ENCODE data around the gene PTS.
"Not testable (repeated sequence)": the region's sequence is repeated elsewhere in the genome, so short reads cannot be mapped to it uniquely, and the experiment has no call there.

The PTS gene

DNA sequence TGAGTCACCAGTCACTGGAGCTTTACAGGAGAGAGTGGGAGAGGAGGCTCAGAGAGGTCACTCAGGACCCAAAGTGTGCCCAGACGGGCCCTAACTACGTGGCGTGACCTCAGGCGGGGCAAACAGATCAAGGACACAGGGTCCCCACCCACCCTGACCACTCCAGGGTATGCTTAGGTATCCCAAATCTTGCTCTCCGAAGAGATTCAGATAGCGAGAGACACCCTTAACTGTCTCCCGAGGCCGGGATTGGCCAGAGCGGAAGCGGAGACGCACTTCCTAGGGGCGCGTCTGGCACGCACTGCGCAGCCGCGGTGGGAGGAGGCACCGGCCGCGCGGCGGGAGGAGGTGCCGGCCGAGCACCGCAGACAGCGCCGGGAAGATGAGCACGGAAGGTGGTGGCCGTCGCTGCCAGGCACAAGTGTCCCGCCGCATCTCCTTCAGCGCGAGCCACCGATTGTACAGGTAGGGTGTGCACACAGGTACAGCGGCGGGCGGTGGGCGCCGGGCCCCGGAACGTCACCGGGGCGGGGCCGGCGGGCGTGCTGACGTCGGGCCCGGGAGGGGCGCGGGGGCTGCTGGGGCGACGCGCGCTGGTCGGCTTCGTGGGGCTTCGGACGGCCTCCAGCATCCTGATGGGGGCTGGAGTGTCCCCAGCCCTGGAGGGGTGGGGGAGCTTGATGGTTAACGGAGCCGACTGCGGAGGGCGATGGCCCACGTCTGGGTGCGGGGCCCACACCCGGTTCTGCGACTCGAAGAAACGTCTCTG lies at the start of gene PTS:
Gene PTS (plus strand): TSS at position 367 of the 769 bp plus-strand sequence. CDS start 16 bp downstream, at position 383.
- peak within 1 kb of the TSS; percentile 3 for H3K27ac ChIP-seq (ENCODE audit: low read length)
- no peaks in the 10 kb centered on the region for H3K9me3 ChIP-seq (ENCODE audit: control insufficient read depth, low read depth, low read length)
- H3K36me3 ChIP-seq (ENCODE audit: control insufficient read depth, low read depth, low read length), result peaks cover 20% of the 10 kb centered on the region
- H3K9ac ChIP-seq (ENCODE audit: low read length), result peak within 1 kb of the TSS; percentile 41
- peak within 1 kb of the TSS; percentile 85 for H3K4me3 ChIP-seq (ENCODE audit: low read length)
- H3K4me1 ChIP-seq (ENCODE audit: control insufficient read depth, low read depth, low read length), result peaks cover 4% of the 10 kb centered on the region
- H3K27me3 ChIP-seq (ENCODE audit: control insufficient read depth, insufficient read depth, low read length), result peaks cover 11% of the 10 kb centered on the region

DNA sequence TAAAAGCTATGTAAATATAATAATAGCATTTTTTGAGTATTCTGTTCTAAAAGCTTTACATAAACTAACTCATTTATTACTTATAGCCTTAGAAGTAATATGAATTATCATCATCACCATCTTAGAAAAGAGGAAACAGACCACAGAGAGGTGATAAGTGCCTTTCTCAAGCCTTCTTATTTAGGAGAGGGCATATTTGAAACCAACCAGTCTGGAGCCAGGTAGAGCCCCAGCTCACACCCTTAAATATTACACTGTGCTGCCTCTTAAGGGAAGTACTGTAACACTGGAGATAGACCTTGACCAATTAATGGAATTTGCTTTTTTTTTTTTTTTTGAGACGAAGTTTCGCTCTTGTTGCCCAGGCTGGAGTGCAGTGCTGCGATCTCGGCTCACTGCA lies 48.6 kb upstream of the PTS start:
- Histone ChIP-seq H3K36me3 (ENCODE audit: control insufficient read depth, low read depth, low read length) (no peaks in the 10 kb centered on the region), H3K27me3 (ENCODE audit: control insufficient read depth, insufficient read depth, low read length) (no peaks in the 10 kb centered on the region), H3K27ac (ENCODE audit: low read length) (no peak overlapping the region), H3K4me1 (ENCODE audit: control insufficient read depth, low read depth, low read length) (peaks cover 6% of the 10 kb centered on the region), H3K4me3 (ENCODE audit: low read length) (no peak overlapping the region), H3K9ac (ENCODE audit: low read length) (no peak overlapping the region), H3K9me3 (ENCODE audit: control insufficient read depth, low read depth, low read length) (no peaks in the 10 kb centered on the region)

DNA sequence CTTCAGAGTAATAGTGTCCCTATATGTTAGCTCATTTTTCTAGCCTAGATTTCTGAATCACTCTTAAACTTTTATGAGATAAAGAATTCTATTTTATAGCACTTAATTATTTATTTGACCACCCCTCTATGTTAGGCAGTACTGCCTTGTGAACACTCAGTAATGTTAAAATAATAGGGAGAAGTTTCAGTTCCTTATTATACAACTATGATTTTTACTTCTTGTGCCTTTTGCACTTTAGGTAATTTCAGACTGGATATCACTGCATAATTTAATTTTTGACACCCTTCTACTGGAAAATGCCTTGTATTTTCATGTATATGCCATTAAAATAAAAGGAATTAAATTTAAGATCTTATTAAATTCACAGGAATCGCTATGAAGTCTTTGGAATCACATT lies 47.8 kb upstream of the PTS start:
- no peaks in the 10 kb centered on the region for H3K36me3 ChIP-seq (ENCODE audit: control insufficient read depth, low read depth, low read length)

DNA sequence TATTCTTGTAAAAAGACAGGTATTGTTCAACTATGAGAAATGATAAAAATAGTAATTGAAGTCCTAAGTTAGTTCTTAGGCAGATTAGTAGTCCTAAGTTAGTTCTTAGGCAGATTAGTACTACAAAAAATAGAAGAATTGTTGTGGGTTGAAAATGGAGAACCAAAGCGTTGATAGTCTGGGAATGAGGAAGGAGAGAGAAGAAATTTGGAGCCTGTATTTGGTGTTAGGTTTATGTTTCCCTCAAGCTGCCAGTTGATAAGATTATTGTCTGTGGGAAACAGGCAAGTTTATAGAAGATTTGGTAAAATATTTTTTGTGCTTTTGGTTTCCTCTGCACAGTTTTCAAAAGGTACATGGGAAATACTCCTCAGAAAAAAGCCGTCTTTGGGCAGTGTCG lies 47.3 kb upstream of the PTS start:
- H3K27me3 ChIP-seq (ENCODE audit: control insufficient read depth, insufficient read depth, low read length), result no peaks in the 10 kb centered on the region
- no peaks in the 10 kb centered on the region for H3K36me3 ChIP-seq (ENCODE audit: control insufficient read depth, low read depth, low read length)
- no peaks in the 10 kb centered on the region for H3K9me3 ChIP-seq (ENCODE audit: control insufficient read depth, low read depth, low read length)
- H3K4me3 ChIP-seq (ENCODE audit: low read length), result no peak overlapping the region
- peaks cover 6% of the 10 kb centered on the region for H3K4me1 ChIP-seq (ENCODE audit: control insufficient read depth, low read depth, low read length)
- no peak overlapping the region for H3K27ac ChIP-seq (ENCODE audit: low read length)
- no peak overlapping the region for H3K9ac ChIP-seq (ENCODE audit: low read length)

More for the DNA sequence above, 47.8 kb upstream of the PTS start:
- no peak overlapping the region for H3K27ac ChIP-seq (ENCODE audit: low read length)
- no peaks in the 10 kb centered on the region for H3K9me3 ChIP-seq (ENCODE audit: control insufficient read depth, low read depth, low read length)
- no peak overlapping the region for H3K9ac ChIP-seq (ENCODE audit: low read length)
- no peaks in the 10 kb centered on the region for H3K27me3 ChIP-seq (ENCODE audit: control insufficient read depth, insufficient read depth, low read length)
- peaks cover 6% of the 10 kb centered on the region for H3K4me1 ChIP-seq (ENCODE audit: control insufficient read depth, low read depth, low read length)
- H3K4me3 ChIP-seq (ENCODE audit: low read length), result no peak overlapping the region

DNA sequence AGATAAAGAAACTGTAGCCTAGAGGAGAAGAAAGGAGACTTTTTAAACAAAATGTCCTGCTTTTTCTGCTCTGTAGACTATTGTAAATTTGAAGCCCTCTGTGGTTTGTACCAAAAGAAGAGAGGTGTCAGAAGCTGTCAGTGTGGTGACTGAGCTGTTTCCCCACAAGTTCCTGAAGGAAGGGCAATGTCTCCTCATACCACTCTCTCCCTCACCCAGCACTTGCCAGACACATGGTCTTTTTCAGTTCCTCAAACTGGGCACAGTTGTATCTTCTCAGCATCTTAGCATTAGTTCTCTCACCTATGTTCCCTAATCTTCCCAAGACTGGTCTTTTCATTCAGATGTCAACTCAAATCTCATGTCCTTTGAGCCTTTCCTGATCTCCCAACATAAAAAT lies 46.6 kb upstream of the PTS start:
- no peaks in the 10 kb centered on the region for H3K9me3 ChIP-seq (ENCODE audit: control insufficient read depth, low read depth, low read length)
- H3K27ac ChIP-seq (ENCODE audit: low read length), result no peak overlapping the region
- no peaks in the 10 kb centered on the region for H3K36me3 ChIP-seq (ENCODE audit: control insufficient read depth, low read depth, low read length)
- no peak overlapping the region for H3K4me3 ChIP-seq (ENCODE audit: low read length)
- H3K9ac ChIP-seq (ENCODE audit: low read length), result no peak overlapping the region
- H3K4me1 ChIP-seq (ENCODE audit: control insufficient read depth, low read depth, low read length), result peaks cover 6% of the 10 kb centered on the region
- H3K27me3 ChIP-seq (ENCODE audit: control insufficient read depth, insufficient read depth, low read length), result no peaks in the 10 kb centered on the region

DNA sequence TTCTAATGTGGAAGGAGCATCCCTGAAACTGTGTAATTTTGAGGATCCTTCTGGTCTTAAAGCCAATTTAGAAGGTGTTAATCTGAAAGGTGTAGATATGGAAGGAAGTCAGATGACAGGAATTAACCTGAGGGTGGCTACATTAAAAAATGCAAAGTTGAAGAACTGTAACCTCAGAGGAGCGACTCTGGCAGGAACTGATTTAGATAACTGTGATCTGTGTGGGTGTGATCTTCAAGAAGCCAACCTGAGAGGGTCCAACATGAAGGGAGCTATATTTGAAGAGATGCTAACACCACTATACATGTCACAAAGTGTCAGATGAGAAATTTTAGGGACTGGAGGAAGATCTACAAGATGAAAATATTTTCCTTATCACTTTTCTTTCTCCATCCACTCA lies 43.4 kb upstream of the PTS start:
- H3K36me3 ChIP-seq (ENCODE audit: control insufficient read depth, low read depth, low read length), result no peaks in the 10 kb centered on the region
- H3K27me3 ChIP-seq (ENCODE audit: control insufficient read depth, insufficient read depth, low read length), result no peaks in the 10 kb centered on the region
- no peaks in the 10 kb centered on the region for H3K4me1 ChIP-seq (ENCODE audit: control insufficient read depth, low read depth, low read length)
- no peak overlapping the region for H3K27ac ChIP-seq (ENCODE audit: low read length)
- no peaks in the 10 kb centered on the region for H3K9me3 ChIP-seq (ENCODE audit: control insufficient read depth, low read depth, low read length)
- H3K4me3 ChIP-seq (ENCODE audit: low read length), result no peak overlapping the region
- H3K9ac ChIP-seq (ENCODE audit: low read length), result no peak overlapping the region

DNA sequence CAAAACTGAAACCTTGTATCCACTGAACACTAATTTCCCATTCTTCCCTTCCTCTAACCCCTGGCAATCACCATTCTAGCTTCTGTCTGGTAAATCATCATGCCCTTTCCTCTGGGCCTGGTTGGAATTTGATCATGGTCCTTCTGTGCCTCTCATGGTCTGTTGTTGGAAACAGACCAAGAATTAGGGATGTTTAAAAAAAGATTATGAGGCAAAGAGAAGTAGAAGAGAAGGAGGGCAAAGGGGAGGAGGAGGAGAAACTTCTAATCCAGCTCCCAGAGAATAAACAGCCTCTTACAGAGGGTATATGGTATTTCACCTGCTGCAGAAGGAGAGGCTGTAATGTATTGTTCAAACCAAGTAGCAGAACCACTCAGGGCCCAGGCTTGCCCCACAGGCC lies 40.3 kb upstream of the PTS start:
- Histone ChIP-seq H3K27me3 (ENCODE audit: control insufficient read depth, insufficient read depth, low read length) (no peaks in the 10 kb centered on the region), H3K27ac (ENCODE audit: low read length) (no peak overlapping the region), H3K4me3 (ENCODE audit: low read length) (no peak overlapping the region), H3K9me3 (ENCODE audit: control insufficient read depth, low read depth, low read length) (no peaks in the 10 kb centered on the region), H3K36me3 (ENCODE audit: control insufficient read depth, low read depth, low read length) (no peaks in the 10 kb centered on the region), H3K4me1 (ENCODE audit: control insufficient read depth, low read depth, low read length) (no peaks in the 10 kb centered on the region), H3K9ac (ENCODE audit: low read length) (no peak overlapping the region)

DNA sequence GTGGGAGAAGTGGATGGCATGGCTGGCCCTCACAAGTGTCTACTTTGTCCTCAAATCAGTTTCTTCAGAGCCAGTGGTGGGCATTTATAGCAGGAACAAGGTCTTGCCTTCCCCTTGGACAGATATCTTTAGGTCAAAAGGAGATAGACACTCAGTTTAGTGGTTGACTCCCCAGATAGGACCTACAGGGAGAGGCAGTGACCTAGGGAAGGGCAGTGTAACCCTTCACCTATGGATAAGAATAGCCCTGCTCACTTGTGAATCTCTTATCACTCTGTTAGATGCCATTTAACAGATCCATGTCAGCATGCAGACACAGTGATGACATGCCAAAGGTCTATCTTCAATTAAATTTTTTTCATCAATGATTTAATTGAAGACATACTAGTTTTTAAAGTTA lies 39.9 kb upstream of the PTS start:
- no peaks in the 10 kb centered on the region for H3K36me3 ChIP-seq (ENCODE audit: control insufficient read depth, low read depth, low read length)
- no peaks in the 10 kb centered on the region for H3K27me3 ChIP-seq (ENCODE audit: control insufficient read depth, insufficient read depth, low read length)
- no peak overlapping the region for H3K9ac ChIP-seq (ENCODE audit: low read length)
- H3K27ac ChIP-seq (ENCODE audit: low read length), result no peak overlapping the region
- no peak overlapping the region for H3K4me3 ChIP-seq (ENCODE audit: low read length)
- H3K9me3 ChIP-seq (ENCODE audit: control insufficient read depth, low read depth, low read length), result no peaks in the 10 kb centered on the region
- no peaks in the 10 kb centered on the region for H3K4me1 ChIP-seq (ENCODE audit: control insufficient read depth, low read depth, low read length)

DNA sequence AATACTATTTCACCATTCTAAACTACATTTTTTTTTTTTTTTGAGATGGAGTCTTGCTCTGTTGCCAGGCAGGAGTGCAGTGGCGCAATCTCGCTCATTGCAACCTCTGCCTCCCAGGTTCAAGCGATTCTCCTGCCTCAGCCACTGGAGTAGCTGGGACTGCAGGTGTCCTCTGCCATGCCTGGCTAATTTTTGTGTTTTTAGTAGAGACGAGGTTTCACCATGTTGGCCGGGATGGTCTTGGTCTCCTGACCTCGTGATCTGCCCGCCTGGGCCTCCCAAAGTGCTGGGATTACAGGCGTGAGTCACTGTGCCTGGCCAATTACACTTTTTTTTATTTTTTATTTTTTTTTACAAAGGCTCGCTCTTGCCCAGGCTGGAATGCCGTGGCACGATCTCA lies 31.1 kb upstream of the PTS start:
- H3K27ac ChIP-seq (ENCODE audit: low read length); H3K36me3 ChIP-seq (ENCODE audit: control insufficient read depth, low read depth, low read length); H3K9ac ChIP-seq (ENCODE audit: low read length); H3K27me3 ChIP-seq (ENCODE audit: control insufficient read depth, insufficient read depth, low read length); H3K4me1 ChIP-seq (ENCODE audit: control insufficient read depth, low read depth, low read length); H3K9me3 ChIP-seq (ENCODE audit: control insufficient read depth, low read depth, low read length); H3K4me3 ChIP-seq (ENCODE audit: low read length): not testable (repeated sequence)

DNA sequence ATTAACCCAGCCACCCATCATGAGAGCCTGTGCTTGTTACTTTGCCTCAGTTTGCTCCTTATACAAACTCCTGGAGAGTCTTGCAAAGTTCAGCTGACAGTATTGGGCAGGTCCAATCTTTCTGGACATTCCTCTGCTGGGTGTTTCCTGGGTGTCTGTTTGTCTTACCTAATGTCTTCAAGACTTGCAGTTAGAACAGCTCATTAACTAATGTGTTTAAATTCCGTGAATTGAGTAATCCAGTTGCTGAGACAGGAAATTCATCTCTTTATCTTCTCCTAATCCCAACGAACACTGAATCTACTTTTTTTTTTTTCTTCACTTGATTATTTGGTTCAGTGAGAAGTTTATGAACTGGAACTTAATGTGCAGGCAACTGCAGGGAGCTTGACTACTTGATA lies 30.3 kb upstream of the PTS start:
- no peaks in the 10 kb centered on the region for H3K4me1 ChIP-seq (ENCODE audit: control insufficient read depth, low read depth, low read length)
- no peak overlapping the region for H3K9ac ChIP-seq (ENCODE audit: low read length)
- no peaks in the 10 kb centered on the region for H3K36me3 ChIP-seq (ENCODE audit: control insufficient read depth, low read depth, low read length)

DNA sequence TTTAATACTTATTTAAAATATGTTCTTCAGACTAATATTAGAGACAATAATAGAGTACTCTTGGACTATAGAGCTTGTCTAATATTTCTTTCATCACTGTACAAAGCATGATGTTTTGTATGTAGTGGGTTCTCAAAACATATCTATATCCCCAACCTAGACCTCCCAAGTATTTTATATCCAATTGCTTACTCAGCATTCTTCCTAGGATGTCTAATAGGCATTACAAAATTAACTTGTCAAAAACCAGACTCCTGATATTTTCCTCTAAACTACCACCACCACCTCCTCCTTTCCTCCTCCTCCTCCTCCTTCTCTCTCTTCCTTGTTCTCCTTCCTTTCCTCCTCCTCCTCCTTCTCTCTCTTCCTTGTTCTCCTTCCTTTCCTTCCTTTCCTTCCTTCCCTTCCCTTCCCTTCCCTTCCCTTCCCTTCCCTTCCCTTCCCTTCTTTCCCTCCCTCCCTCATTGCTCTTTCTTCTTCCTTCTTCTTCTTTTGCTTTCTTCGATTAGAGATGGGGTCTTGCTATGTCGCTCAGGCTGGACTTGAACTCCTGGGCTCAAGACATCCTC lies 29.6 kb upstream of the PTS start:
- H3K27ac ChIP-seq (ENCODE audit: low read length), result no peak overlapping the region
- no peaks in the 10 kb centered on the region for H3K27me3 ChIP-seq (ENCODE audit: control insufficient read depth, insufficient read depth, low read length)
- H3K9me3 ChIP-seq (ENCODE audit: control insufficient read depth, low read depth, low read length), result no peaks in the 10 kb centered on the region
- H3K4me3 ChIP-seq (ENCODE audit: low read length), result no peak overlapping the region
- H3K4me1 ChIP-seq (ENCODE audit: control insufficient read depth, low read depth, low read length), result no peaks in the 10 kb centered on the region
- H3K36me3 ChIP-seq (ENCODE audit: control insufficient read depth, low read depth, low read length), result no peaks in the 10 kb centered on the region
- H3K9ac ChIP-seq (ENCODE audit: low read length), result no peak overlapping the region

More for the DNA sequence above, 30.3 kb upstream of the PTS start:
- H3K27me3 ChIP-seq (ENCODE audit: control insufficient read depth, insufficient read depth, low read length), result no peaks in the 10 kb centered on the region
- no peaks in the 10 kb centered on the region for H3K9me3 ChIP-seq (ENCODE audit: control insufficient read depth, low read depth, low read length)
- H3K27ac ChIP-seq (ENCODE audit: low read length), result no peak overlapping the region
- no peak overlapping the region for H3K4me3 ChIP-seq (ENCODE audit: low read length)

DNA sequence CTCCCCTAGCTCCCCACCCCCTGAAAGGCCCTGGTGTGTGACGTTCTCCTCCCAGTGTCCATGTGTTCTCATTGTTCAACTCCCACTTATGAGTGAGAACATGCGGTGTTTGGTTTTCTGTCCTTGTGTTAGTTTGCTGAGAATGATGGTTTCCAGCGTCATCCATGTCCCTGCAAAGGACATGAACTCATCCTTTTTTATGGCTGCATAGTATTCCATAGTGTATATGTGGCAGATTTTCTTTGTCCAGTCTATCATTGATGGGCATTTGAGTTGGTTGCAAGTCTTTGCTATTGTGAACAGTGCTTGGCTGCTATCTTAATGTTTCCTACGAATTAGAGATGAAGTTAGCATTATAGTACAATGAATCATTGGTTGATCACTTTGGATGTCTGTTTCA lies 27.1 kb upstream of the PTS start:
- not testable (repeated sequence) for H3K36me3 ChIP-seq (ENCODE audit: control insufficient read depth, low read depth, low read length); H3K9me3 ChIP-seq (ENCODE audit: control insufficient read depth, low read depth, low read length); H3K9ac ChIP-seq (ENCODE audit: low read length); H3K27me3 ChIP-seq (ENCODE audit: control insufficient read depth, insufficient read depth, low read length); H3K27ac ChIP-seq (ENCODE audit: low read length); H3K4me3 ChIP-seq (ENCODE audit: low read length); H3K4me1 ChIP-seq (ENCODE audit: control insufficient read depth, low read depth, low read length)

All from iPS-18a (cell line).